Stimulated activated CD8-positive, alpha-beta memory T cell treated with anti-CD3 and anti-CD28 coated beads, Interleukin-7, amount 100 ng/mL, for 48 hours (primary cell): Measurements from ENCODE around the gene PDRG1.

Source experiments
- DNase-seq, 2 donors: peaks; one replicate each; pipeline ENCODE4 v3.0.0-alpha.2; 2020; ENCODE audit warnings: low read depth in 1 of 2; ENCODE audit errors: extremely low read depth in 1 of 2

The PDRG1 gene

DNA sequence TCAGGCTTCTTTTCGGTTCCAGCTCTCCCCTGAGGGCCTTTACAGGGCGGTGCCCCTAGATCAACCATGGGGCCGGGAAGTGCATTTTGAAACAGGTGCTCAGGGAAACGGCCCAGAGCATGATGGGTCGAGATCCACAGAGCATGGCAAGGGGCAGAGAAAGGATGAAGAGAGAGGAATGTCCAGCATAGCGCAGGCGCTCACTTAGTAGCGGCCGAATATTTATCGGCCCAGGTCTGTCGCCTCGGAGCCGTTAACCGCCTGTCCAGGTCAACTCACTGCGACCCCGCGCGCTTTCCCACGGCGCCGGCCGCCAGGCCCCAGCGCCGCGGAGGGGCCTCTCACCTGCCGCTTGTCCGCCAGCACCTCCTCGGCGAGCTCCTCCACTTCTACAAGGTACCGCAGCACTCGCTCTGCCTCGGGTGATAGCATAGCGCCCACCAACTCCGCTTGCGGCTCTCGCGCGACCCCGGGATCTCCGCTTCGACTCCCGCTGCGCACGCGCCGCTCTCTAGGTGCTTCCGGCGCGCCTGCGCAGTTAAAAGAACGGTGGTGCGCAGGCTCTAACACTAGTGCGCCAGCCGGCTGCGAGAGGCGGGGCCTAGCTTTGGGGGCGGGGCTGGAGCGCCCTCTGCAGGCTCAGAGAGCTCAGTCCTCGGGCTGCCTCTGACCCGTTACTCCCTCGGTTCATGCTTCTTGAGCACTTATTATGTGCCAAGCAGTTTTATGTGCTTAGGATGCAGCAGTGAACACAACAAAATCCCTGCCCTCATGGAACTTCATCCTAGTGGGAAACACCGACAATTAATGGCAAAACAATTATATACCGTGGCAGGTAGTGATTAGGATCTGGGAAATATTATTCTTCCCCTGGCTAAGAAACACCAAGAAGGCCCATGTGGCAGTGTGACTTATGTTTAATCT lies at the start of gene PDRG1:
TSS of gene PDRG1 (minus strand) at position 517 of the 924 bp plus-strand sequence. CDS start at position 432, 85 bp downstream.
- DNase-seq: peak; percentile 91 to 93

DNA sequence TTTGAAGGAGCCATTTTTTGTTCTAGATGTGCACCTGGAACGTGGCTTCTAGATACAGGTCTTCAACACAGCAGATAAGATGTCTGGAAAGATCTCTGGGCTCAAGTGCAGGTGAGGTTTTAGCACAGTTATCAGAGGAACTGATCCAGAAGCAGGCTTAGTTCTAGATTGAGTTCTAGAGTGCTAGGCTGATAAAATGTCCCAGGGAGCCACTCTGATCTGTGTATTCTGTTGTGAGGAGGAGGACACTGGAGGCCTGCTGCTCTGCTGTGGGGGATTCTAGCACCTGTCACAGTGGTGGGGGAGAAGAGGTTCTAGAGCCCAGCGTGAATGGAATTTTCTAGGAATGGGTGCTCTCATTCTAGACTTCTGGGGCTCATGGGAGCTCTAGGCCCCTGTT lies 46.4 kb upstream of the PDRG1 start:
- DNase-seq: no peak

DNA sequence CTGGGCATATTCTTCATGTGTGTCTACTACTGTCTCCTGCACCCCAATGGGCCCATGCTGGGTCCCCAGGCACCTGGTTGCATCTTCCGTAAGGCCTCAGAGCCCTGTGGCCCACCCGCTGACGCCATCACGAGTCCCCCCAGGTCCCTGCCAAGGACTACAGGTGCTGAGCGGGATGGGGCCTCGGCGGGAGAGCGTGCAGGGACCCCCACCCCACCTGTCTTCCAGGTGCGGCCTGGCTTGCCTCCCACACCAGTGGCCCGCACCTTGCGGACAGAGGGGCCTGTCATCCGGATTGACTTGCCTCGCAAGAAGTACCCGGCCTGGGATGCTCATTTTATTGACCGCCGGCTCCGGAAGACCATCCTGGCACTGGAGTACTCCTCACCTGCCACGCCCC lies 45.1 kb upstream of the PDRG1 start:
- no peak for DNase-seq

DNA sequence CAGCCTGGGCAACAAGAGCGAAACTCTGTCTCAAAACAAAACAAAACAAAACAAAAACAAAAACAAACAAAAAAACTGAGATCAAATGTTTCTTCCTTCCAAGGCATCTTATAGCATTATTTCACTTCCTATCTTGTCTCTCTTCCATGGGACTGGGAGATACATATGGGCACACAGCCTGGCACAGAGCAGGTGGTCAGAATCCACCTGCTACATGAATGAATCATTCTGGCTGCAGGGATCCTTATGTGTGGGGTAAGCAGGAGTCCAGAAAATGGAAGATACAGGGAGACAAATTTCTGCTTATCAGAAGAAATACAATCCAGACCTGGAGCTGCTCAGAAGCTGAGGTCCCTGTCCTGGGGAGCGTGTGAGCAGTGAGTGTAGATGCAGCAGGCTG lies 40.2 kb upstream of the PDRG1 start:
- DNase-seq: no peak

DNA sequence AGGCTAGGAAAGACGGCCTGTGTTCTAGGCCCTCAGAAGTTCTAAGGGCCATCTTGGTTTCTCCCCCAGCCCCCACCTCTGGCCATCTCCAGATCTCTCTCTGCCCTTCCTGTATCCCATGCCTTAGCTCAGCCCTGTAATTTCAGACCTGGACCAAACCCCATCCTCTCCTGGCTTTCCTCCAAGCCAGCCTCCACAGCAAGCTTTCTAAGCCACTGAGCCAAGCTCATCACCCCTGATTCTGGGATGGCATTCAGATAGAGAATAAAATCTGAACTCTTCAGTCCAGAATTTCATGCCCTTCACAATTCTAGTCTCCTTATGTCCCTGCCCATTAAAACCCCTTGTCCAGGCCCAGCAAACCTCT lies 39.5 kb upstream of the PDRG1 start:
- DNase-seq: no peak

DNA sequence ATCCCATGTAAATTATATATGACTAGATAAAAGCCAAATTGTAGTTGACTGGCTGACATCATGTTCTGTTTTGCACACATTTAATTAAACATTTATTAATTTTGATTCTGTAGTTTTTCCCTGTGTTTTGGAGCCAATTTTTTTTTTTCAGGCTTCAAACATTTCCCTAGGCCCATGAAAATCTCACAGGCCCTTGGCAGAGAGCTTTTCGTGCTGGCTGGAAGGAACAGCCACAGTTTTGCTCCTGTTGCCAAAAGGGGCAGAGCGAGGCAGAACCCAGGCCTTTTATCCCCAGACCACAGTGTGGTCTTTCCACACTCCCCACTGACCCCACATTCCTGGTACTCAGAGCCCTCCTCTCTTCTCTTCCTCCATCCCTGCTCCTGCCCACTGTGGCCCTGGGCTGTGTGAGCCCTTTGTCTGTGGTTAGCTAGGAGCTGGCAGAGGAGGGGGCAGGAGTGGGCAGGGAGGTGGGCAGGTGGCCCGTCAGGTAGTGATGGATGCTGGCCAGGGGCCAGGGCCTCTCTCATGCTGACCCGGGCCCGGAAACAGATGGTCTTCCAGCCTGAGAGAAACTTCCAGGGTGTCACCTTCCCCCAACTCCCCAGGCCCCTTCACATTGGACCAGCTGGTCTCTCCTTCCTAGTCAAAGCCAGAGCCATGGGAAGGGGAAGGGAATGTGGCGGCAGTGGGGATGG lies 38.9 kb upstream of the PDRG1 start:
- DNase-seq: no peak

DNA sequence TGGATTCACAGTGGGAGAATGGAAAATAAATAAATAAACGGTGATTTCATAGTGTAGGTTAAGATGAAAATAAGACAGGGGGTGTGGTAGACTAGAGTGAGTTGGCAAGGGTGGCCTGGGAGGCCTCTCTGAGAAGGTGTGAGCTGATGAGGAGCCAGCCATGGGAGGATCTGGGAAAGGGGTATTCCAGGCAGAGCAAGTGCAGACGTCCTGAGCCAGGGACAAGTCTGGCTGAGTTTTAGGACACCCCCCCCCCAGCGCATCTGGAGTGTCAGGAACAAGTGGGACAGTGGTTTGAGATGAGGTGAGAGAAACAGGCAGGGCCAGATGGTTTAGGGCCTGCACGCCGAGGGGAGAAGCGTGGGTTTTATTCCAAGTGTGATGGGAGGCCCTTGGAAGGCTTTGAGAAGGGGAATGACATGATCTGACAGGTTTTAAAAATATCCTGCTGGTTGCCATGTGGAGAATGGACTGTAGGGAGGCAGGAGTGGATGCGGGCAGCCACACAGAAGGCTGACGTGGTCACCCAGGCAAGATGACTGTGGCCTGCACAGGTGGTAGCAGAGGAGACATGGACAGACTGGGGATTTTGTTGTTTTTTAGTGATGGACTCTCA lies 37.3 kb upstream of the PDRG1 start:
- no peak for DNase-seq

DNA sequence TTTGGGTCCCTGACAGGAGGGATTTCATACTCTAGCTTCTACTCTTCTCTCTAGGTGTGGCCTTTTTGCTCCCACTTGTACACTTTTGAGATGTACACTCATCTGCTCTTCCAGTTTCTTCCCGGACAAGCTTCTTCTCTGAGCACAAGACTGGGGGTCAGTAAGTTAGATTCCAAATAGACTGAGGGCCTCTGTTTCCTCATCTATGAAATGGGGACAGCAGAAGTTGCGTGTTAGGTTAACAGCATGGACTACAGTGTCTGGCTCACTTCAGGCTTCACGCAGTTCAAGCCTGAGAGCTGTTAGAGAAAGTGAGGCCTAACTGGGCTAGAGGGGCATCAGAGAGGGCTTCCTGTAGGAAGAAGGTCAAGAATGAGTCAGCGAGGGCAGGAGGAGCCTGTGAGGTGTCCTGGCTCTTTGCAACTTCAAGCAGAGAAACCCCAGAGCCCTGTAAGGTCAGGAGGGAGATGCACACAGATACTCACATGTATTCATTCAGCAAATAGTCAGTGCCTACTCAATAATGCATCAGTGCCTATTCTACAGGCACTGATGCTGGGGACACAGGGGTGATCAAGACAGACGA lies 36.7 kb upstream of the PDRG1 start:
- no peak for DNase-seq

DNA sequence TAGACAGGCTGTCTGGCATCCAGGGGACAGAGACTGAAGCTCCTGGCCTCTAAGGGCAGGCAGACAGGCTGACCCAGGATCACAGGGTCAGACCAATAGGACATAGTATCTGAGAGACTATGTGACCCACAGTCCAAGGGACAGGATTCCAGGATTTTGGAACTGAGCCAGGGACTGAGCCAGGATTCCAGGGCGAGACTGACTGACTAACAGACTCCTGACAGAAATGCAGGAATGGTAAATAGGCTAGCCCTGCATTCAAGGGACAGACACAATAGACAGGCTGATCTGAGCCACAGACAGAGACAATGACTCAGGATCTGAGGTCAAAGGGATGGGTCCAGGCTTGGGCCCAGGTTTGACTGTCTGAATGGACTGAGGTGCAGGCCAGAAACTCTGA lies 35.9 kb upstream of the PDRG1 start:
- no peak for DNase-seq

DNA sequence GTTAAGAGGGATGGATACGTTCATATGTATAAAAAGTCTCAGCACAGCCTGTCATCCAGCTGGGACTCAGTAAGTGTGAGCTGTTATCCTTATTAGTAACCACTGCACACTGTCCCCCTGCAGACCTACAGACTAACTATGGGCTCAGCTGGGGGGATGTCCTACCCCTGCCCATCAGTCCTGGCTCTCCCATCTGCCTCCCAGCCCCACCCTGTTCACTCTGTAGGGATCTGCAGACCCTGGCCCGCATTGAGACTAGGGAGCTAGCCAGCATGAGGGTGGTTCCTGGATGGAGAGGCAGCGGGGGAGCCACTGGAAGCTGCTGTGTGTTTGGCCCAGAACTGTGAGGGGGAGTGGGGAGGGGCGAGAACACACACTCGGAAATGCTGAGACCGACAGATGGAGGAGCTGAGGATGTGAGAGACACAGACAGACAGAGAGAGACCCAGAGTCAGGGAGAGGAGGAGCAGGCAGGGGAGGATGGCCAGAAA lies 33.2 kb upstream of the PDRG1 start:
- no peak for DNase-seq

DNA sequence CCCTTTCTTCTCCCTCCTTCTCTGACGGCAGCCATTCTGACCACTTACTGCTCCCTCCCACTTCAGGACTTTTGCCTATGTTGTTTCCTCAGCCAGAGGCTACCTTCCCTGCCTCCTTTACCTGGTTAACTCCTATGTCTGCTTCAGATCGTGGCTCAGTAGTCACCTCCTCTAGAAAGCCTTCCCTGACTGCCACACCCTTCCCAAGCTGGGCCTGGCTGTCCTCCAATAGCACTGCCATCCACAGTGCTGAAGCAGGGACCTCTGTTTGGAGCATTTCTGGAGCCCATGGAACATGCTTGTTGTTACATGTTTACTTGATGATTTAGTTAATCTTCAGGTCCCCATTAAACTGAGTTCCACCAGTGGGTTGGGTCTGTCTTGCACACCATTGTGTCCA lies 29.9 kb upstream of the PDRG1 start:
- no peak for DNase-seq

DNA sequence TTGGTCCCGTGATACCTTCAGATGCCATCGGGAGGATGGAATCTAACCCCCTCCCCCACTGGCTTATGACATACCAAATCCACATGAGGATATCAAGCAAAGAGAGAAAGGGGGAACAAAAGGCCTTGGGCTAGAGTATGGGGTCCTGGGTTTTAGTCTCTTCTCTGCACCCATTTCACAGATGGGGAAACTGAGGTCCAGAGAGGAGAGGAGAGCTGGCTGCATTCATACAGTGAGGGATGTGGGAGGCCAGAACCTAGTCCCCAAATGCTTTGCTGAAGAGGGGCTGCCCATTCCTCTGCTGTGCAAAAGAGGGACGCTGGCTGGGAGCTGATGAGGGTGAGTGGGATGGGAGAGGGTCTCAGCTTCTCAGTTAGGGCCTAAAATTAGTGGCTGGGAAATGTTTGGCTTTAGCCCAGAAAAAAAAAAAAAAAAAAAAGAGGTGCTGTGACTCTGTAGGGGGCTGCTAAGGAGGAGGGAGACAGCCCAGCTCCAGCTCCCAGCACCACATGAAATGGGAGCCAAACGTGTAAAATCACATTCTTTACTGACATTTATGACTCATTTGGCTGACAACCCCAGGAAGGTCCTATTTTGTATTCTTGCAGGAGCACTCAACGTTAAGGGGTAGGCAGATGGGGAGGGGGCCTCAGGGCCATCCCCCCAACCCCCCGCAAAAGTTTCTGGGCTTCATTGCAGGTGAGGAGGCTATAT lies 28.0 kb upstream of the PDRG1 start:
- DNase-seq: no peak

DNA sequence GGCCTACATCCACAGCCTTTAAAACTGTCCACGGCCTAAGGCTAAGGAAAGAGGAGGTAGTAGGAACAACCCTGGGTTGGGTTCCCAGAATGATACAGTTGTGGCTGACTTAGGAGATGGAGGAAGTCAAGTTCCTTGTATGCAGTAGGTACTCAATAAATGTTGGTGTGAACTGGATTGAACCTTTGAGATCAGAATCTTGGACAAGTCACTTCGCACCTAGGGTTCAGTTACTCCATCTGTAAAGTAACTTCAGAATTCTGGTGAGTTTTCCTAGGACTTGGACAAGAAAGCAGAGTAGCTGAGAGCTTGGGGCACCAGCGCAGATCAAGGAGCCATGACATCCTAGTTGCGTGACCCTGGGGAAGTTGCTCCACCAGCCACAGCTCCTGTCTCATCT lies 25.2 kb upstream of the PDRG1 start:
- DNase-seq: no peak

DNA sequence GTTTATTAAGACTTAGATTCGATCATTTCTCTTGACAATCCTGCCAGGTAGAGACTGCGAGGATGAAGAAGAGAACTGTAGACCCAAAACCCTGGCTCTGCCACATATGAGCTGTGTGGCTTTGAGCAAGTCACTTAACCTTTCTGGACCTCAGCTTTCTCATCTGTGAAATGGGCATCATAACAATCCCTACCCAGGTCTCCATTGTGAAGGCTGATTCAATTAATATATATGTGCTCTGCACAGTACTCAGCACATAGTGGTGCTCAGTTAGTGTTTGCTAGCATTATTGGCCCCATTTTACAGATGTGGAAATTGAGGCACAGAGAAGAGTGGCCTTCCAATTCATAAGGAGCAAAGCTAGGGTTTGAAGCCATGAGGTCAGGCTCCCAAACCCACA lies 24.0 kb upstream of the PDRG1 start:
- DNase-seq: no peak

DNA sequence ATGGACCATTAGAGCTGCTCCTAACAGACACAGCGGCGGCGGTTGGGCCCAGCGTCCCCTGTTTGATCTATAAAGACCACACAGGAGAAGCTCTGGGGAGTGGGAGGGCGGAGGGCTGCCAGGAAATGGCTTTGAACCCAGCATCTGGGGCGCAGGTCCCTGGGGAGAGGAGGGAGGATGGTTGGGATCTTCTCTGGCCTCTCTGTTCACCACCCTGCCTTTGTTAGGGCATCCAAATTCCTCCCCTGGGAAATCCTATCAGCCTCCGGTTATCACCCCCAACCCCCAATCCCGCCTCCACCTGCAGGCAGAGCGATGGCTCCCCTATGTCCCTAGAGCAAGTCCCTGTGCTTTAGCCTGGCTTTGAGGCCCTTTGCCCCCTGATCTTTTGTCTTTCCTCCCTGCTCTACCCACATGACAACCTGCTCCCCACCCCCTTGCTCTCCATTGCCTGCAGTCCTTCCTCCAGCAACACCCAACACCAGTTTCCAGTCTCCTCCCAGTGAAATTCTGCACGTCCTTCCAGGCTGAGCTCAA lies 23.2 kb upstream of the PDRG1 start:
- DNase-seq: no peak

DNA sequence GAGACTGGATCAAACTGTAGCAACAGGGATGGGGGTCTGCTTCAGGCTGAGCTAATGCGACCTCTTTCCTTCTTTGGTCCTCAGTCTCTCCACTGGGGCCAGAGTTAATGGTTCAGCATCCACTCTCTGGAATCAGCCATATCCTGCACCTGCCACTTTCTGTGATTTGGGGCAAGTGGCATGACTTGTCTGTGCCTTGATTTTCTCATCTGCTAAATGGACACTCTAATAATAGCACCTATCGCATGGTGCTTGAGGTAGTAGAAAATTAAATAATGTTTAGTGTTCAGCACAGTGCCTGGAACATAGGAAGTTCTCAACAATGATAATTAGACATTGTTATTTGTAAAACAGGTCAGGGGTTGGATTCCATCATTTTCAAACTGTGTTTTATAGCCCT lies 22.4 kb upstream of the PDRG1 start:
- DNase-seq: no peak

DNA sequence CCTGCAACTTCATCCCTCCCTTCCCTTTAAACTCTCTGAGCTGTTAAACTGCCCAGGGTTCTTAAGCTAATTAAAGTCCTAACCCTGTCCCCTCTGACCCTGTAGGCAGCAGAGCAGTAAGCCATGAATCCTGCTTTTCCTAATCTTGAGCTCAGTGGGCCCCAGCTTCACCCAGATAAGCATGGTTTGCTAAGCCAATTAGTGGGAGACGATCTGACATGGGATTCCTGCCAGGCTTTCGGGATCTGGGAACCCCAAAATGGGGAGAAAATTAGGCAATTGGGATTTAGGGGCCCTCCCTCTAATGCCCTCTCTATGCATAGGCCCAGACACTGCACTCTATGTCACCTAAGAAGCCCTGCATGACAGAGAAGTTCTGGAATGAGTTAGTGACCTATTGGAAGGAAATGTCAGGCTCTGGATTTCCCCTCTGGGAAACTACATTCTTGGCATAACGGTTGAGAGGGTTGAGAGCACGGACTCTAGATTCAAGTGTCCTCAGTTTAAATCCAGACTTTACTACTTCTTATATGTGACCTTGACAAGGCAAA lies 20.7 kb upstream of the PDRG1 start:
- DNase-seq: no peak

DNA sequence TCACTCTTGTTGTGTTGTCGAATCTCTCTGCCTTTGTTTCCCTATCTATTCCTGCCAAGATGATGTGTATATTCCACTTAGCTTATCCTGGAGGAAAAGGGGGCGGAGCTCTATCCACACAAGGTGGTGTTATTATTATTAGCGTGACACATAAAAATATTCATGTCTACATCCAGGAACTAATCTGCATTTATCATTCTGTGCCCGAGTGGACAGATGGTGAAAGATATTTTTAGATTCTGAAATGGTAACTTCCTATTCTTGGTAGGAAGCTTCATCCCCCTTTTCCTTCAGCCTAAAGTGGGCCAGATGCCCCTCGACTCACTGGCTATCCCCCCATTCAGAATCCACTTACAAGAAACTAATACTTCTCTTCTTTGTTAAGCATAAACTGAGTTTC lies 18.1 kb upstream of the PDRG1 start:
- no peak for DNase-seq

DNA sequence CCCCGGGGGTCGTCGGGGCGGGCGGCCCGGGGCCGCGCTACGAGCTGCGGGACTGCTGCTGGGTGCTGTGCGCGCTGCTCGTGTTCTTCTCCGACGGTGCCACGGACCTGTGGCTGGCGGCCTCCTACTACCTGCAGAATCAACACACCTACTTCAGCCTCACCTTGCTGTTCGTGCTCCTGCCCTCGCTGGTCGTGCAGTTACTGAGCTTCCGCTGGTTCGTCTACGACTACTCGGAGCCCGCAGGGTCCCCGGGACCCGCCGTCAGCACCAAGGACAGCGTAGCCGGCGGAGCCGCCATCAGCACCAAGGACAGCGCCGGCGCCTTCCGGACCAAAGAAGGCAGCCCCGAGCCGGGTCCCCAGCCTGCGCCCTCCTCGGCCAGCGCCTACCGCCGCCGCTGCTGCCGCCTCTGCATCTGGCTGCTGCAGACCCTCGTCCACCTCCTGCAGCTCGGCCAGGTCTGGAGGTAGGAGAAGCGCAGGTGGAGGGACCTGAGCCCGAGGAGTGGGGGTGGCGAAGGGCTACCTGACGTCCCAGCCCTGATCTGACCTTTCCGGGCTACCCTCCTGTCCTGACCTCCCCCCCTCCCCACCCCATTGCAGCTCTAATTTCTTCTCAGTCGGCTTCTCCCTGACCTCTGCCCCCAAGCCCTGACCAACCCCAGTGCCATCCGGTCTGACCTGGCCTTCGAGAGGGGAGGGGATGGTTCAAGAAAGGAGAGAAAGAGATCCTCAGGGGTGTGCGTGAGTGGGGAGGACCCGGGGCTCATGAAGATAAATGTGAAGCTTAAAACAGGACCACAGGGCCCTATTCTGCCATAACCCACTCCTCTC lies 16.7 kb upstream of the PDRG1 start:
- DNase-seq: peak; percentile 47
